Dermis microvascular lymphatic vessel endothelial cell (primary cell): ENCODE results near the gene IL10RB. TPM values are rescaled to one million over a fixed set of nuclear protein-coding genes. Genes with fewer than 3 reads are reported as not detected.
"Not testable (repeated sequence)": the region's sequence is repeated elsewhere in the genome, so short reads cannot be mapped to it uniquely, and the experiment has no call there.

Experiments used
- DNase-seq, 2 donors: peaks; one replicate each; pipeline versions ENCODE4 v3.0.0 to v3.0.0-alpha.2; 2010; ENCODE audit warnings: low read depth in 2 of 2
- total RNA-seq: library from RNA; depleted of rRNA; stranded (reverse); fragments of >200 nt; gene quantifications from 2 replicates; pipeline ENCODE4 v1.2.1, GENCODE V29; 2014

IL10RB gene
- total RNA-seq, 1 donor from 2014 or later: 46.7 TPM

GRCh38 chr21:33240404-33240803 is 25.8 kb upstream of the IL10RB start:
- no peak for DNase-seq

GRCh38 chr21:33241846-33242245 is 24.3 kb upstream of the IL10RB start:
- no peak for DNase-seq

GRCh38 chr21:33242846-33243245 is 23.3 kb upstream of the IL10RB start:
- not testable (repeated sequence) for DNase-seq

DNA sequence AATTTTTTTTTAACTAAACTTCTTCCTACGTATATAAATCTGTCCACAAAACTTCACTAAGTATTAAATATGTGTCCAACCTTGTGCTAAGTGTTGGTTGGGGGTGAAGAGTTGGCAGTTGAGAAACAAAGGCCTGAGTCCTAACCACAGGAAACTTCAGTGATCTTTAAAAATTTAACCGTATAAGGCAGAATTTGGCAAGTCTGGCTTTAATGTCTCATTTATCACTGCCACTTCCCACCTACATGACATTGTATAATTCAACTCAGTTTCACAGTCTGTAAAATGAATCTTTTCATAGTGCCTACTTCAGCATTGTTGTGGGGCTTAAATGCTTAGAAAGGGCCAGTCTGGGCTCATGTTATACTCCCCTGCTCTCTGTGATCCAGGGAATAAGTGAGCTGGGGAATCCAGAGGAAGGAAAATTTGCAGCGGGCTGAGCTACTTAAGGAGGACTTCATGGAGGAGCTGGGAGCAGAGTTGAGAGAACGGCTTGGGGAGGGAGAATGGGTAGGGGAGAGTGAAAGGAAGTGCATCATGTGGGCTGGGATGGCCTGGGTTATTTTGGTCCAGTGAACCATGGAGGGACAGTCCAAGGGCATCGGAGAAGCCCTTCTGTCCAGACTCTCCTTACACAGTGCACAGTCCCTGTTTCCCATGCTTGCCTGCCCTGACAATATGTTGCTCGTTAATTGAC is 21.9 kb upstream of the IL10RB start:
- DNase-seq: no peak

GRCh38 chr21:33244779-33245105 is 21.4 kb upstream of the IL10RB start:
- DNase-seq: no peak

DNA sequence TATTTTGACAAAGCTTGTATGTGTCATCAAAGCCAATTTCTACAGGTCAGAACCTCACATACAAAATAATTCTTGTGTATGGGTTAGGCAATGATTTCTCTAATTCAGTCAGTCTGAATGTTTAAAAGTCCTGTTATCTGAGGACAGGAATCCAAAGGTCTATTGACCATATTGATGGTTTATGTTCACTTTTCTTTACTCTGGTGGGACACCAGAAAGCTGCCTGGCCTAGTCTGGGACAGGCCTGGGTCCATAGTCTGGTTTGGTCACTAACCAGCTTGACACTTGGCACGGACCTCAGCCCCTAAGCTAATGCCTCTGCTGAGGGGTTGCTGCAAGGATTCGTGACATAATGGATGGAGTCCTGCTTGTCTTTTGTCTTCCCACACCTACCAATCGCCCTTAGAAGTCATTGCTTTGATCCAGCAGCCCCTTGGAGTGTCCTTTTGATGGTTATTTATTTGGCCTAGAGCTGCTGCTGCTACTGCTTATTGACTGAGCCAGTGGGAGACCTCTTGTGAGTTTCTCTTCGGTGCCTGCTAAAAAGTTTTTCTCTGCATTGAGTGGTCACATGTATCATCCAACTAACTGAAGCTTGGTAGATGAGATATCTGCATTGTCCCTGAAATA is 20.8 kb upstream of the IL10RB start:
- DNase-seq: no peak

GRCh38 chr21:33246506-33246905 is 19.7 kb upstream of the IL10RB start:
- DNase-seq: no peak

- no peak for DNase-seq
Observed at GRCh38 chr21:33246963-33247362, 19.2 kb upstream of the IL10RB start.

- no peak for DNase-seq
Observed at GRCh38 chr21:33247599-33247998, 18.6 kb upstream of the IL10RB start.

DNA sequence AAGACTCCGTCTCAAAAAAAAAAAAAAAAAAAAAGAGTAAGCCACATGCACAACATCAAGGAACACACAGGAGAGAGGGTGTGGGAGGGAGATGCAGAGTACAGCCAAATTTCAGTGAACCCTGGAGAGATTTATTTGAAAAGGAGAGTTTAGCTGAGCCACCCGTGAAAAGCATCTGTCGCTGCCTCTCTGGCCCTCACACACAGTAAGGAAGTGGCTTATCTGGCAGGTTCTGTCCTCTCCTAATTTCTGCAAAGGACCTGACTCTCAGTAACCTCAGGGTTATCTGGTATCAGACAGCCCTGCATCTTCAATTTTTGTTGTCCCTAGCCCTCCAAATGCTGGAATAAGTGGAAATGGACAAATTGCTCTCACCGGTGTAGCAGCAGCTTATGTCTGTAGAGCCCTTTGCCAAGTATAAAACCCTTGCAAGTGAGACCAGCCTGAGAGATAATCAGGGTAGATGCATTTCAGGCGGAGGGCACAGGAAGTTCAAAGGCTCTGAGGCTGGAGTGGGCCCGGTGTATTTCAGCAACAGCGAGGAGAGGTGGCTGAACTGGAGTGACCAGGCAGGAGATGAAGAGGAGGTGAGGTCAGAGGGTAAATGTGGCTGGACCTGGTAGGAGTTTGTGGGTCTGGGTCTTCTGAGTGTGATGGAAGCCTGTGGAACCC is 16.7 kb upstream of the IL10RB start:
- DNase-seq: no peak

GRCh38 chr21:33251119-33251518 is 15.0 kb upstream of the IL10RB start:
- DNase-seq: no peak

DNA sequence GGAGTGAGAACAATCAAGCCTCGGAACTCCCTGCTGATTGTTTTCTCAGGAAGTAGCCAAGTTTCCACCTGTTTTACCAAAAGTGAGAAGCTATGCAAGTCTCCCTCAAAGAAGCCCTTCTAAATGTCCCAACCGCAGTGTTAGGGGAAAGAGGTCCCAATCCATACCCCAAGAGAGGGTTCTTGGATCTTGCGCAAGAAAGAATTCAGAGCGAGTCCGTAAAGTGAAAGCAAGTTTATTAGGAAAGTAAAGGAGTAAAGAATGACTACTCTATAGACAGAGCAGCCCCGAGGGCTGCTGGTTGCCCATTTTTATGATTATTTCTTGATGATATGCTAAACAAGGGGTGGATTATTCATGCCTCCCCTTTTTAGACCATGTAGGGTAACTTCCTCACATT is 12.8 kb upstream of the IL10RB start:
- not testable (repeated sequence) for DNase-seq

GRCh38 chr21:33254766-33255165 is 11.4 kb upstream of the IL10RB start:
- DNase-seq: no peak

GRCh38 chr21:33255404-33255803 is 10.8 kb upstream of the IL10RB start:
- no peak for DNase-seq

DNA sequence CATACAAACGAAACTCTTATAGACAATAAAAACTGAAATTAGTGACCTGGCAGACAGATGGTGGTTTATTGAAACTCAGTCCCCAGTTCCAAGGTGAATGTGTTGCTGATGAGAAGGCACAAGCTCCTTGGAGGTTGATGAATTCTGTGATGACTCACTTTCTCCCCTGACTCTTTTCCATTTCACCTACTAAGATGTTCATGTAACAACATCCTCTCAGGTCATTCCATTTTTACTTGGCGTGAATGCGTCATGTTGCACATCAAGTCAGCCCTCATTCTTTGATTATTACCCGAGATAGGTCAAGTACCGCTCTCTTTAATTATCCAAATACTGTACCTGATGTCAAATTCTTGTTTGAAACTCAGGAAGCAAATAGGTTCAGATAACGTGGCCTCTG is 10.1 kb upstream of the IL10RB start:
- DNase-seq: no peak

DNA sequence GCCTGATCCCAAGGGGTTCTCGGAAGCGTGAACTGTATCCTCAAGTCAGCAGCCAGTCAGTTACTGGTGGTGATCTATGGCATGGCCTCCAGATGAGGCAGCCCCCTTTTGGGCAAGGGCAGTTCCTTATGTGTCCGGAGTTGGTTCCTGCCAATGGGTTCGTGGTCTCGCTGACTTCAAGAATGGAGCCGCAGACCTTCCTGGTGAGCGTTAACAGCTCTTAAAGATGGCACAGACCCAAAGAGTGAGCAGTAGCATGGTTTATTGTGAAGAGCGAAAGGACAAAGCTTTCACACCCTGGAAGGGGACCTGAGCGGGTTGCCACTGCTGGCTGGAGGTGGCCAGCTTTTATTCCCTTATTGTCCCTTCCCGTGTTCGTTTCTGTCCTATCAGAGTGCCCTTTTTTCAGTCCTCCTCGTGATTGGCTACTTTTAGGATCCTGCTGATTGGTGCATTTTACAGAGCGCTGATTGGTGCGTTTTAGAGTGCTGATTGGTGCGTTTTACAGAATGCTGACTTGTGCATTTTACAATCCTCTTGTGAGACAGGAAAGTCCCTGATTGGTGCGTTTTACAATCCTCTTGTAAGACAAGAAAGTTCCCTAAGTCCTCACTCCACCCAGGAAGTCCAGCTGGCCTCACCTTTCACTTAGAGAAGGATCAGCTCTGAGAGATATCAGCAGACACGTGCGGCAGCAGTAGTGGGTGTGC is 8.9 kb upstream of the IL10RB start:
- DNase-seq: no peak

DNA sequence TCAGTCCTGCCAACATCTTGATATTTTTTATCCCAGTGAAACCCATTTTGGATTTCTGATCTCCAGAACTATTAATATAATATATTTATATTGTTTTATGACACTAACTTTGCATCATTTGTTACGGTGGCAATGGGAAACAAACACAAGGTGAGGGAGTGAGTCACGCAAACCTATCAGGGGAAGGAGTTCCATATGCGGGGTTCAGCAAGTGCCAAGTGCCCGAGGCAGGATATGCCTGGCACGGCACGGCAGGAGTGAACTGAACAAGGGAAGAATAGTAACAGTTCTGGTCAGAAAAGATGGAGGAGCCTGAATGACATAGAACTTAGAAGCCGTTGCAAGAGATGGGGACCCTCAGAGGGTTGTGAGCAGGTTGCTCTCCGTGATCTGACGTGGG is 7.7 kb upstream of the IL10RB start:
- no peak for DNase-seq

DNA sequence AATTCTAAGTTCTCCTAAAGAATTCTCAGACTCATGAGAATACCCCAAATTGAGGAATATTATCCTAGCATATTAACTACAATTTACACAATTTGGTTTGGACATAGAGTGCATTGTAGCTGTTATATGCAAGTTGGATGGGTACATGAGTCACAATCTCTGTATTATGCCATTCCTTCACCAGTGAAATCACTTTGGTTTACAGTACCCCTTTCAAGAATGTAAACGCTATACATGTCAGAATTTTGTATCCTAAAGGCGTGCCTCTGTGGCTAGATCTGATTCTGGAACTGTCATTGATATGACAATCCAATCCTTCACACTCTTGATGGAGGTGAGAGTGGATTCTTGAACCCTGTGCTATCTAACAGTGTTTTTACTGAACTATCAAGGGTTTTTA is 6.7 kb upstream of the IL10RB start:
- no peak for DNase-seq

GRCh38 chr21:33259995-33260394 is 6.2 kb upstream of the IL10RB start:
- DNase-seq: no peak

GRCh38 chr21:33261635-33262034 is 4.5 kb upstream of the IL10RB start:
- DNase-seq: no peak

- DNase-seq: no peak
Observed at GRCh38 chr21:33262921-33263320, 3.2 kb upstream of the IL10RB start.

DNA sequence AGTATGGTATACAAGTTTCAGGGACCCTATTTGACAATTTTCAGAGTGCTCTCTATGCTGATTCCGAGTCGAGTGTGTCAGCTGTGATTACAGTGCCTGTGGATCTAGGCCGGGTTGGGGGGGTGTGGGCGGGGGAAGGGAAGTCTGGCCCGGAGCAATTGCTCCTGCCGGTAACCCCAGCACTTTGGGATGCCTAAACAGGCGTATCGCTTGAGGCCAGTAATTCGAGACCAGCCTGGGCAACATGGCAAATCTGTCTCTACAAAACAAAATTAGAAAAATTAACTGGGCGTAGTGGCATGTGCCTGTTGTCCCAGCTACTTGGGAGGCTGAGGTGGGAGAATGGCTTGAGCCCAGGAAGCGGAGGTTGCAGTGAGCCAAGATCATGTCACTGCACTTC is 1.6 kb upstream of the IL10RB start:
- no peak for DNase-seq

DNA sequence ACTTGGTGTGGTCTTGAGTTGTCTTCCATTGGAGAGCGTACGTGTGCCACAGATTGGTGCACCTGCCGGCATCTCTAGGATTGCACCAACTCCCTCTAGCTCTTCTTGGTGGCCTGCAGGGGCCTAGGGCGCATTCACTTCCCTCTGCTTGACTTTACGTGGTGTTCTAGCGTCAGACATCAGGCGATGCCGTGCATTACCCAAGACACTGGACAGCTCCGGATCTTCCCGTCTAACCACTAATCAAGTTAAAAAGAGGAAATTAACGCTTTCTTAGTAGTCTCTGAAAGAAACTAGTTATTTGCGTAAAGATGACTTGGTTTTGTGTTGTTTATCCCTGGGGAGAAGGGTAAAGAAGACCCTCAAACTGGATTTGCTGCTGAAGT is 510 bp upstream of the IL10RB start:
- DNase-seq: no peak
